HG03196 (cell line): ENCODE measurements around the gene LYPD6B.

ENCODE experiments used
- ATAC-seq: cut with Tn5 transposase; IDR thresholded peaks from one replicate; pipeline ENCODE4 v1.9.1; 2021; ENCODE audit not compliant: unreplicated experiment

The LYPD6B gene

DNA sequence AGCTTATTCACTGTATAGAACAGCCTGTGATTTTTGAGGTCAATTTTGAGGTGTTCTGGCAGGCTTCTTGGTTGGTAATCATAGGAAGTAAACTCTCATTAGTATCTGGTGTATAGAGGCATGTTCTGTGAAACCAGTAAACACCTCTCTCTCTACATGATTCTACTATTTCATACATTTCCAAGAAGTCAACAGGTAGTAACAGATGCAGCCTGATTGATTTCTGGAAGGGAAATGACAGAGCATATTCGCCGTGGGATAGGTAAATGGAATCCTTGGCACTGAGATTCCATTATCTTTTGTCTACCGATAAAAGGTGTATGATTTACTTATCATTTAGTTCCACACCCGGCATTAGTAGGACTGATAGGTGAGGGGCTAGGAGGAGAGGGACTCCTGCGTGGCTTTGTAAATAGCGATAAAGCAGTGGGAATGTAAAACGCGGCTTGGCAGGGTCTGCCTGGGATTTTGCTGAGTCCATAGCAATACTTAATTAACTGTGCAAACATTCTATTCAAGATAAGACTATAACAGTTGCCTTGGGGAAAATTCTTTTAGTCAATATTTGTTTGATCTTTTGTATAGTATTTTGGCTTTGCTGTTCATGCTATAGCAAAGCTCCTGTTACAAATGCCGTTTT lies 32.3 kb downstream of the LYPD6B start:
- no peak for ATAC-seq

DNA sequence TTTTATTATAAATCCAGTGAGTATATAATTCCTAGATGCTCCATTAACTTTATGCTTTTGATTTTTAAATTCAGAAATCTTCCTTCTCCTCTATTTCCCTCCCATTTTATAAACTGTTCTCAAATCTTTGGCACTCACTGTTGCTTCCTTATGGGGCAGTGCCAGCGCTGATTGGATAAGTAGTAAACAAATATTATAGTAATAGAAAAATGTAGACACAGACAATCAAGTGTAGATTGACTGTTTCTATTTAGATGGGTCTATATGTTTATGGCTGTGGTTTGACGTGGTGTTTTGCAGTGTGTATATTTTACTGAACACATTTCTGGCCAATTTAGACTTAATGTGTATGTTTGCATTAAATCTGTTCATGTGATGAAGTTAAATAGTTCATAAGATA lies 36.6 kb downstream of the LYPD6B start:
- ATAC-seq, result no peak

DNA sequence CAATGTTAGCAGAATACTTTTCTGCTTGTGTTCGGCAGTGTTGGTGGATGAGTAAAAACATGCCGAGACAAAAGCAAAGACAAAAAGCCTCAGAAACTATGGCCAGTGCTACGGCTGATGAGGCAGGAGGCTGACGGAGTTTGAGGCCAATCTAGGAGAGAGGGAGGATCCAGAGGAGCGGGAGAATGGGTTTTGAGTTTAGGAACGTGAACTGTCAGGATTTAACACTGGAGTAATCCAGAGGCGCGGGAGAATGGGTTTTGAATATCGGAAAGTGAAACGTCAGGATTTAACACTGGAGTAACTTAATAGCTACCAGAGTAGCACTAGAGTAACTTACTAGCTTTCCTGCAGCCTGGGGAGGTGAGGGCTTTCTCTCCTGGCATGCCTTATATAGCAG lies 37.4 kb downstream of the LYPD6B start:
- ATAC-seq, result no peak

DNA sequence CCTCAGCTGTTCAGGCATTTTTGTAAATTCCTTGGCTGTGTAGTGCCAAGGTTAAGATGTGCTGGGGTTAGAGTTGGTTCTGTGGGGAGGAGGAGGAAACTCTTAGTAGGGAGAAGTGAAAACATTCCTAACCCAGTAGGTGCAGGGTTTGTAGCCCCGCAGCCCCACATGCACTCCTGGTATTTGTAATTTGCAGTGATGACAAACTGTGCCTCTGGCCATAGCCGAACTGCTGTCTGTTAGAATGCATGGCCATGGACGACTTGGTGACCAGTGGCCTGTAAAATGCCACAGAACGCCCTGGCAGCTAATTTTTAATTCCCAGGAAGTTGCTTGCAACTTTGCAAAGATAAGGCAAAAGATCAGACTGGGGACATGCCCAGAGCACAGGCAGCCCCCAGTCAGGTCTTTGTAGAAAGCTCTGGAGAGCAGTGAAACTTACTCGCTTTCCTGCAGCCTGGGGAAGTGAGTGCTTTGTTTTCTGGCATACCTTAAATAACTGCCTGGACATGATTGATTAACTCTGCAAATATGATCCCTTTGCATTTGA lies 38.4 kb downstream of the LYPD6B start:
- ATAC-seq, result no peak

DNA sequence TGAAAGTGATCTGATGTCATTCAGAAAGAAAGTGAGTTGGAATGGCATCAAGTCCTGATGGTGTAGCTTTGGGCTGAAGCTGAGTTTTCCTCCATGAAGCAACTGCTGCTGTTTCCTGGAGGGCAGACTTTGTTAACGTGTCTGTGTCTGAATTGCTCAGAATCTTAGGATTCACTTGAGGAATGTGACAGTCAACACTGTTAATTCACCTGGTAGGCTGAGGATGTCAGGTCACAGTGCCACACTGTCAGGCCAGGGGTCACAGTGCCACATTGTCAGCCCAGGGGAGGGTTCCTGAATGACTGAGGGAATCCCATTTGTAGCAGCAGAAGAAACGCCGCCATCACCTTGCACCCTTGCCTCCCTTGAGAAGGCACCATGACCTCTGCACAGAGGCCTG lies 39.4 kb downstream of the LYPD6B start:
- ATAC-seq, result no peak

- ATAC-seq, result no peak
Observed at GRCh38 chr2:149080099-149080498, 41.6 kb downstream of the LYPD6B start.

DNA sequence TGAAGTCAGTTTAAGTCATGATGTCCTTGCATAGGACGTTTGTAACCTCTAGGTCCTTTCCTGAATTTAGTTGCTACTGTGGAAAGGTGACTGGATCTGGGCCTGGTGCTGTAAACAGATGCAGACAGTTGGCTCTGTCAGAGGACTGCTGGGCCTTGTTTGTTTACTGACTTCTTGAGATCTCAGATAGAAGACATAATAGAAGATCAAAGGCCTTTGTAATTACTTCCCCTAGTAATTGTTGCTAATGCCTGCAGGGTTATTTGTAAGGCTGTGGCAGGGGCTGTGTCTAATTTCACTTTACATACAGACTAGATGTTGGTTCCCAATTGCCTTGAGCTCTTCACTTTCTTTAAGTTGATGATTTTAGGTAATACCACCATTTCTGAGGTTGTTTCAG lies 42.5 kb downstream of the LYPD6B start:
- no peak for ATAC-seq

GRCh38 chr2:149082079-149082478 lies 43.6 kb downstream of the LYPD6B start:
- no peak for ATAC-seq

DNA sequence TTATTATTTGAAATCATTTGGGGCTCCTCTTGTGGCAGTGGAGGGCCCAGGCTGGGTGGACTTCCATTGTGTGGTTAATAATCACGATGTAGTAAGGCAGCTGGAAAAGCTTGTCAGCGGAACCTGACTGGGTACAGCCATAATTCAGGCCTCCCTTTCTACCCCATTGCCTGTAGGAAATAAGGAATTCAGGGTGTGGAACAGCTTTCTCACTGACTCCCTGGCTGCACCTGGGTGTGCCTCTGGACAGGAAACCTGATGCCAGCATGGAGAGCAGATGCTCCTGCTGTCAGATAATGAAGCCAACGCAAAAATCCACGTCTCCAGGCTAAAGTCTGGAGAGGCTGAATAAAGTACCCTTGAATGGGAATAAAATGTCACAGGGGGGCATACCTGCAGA lies 44.2 kb downstream of the LYPD6B start:
- no peak for ATAC-seq

DNA sequence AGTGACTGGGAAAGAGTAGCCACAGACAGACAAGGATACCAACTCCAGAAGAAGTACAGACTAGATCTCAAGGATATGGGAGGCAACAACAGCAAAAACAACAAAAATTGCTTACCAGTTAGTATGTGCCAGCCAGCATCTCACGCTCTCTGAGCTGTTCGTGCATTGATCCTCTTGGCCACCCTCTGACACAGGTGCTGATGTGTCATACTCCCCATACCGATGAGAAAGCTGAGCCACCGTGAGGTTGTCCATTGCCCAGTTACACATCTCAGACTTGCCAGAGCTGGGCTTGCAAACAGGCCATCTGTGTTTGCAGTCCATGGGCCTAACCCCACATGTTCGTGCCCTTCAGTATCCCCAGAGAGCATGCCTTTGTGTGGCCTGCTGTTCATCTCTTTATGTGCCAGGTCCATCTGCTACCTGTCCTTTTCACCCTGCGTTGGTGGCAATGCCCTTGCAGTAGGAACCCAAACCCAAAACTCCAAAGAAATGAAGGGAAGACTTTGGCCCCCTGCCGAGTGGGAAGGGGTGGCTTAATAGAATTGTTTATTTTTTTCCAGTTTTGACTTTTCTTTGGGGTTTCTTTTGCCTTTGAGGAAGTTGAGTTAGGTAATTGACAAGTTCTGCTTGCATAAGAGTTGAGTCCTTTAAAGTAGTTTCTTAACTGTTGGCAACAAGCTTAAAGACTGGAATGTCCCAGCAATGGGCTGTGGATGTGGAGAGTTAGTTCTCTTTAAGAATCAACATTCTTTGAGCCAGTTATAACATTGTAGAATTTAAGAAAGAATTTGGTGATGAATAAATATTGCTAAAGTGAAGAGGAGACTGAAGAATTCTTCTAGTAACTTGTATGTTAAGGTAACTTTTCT lies 46.7 kb downstream of the LYPD6B start:
- no peak for ATAC-seq

DNA sequence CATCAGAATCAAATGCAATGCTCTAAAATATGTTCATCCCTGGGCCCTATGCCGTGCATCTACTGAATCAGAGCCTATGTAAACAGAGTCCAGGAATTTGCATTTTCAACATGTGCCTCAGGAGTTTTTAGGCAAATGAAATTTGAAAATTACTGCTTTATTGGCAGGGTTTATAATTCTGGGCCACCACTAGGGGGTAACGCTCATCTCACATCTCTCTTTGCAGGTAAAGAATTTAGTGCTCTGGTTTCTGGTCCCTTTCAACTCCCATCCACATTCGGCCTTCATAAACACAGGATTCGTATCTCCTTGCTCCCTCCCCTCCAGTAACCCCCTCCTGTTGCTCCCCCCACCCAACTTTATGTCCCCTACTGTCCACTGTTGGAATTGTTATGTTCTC lies 49.3 kb downstream of the LYPD6B start:
- ATAC-seq, result no peak

- no peak for ATAC-seq
Observed at GRCh38 chr2:149089068-149089467, 50.6 kb downstream of the LYPD6B start.

- no peak for ATAC-seq
Observed at GRCh38 chr2:149090706-149091105, 52.2 kb downstream of the LYPD6B start.

DNA sequence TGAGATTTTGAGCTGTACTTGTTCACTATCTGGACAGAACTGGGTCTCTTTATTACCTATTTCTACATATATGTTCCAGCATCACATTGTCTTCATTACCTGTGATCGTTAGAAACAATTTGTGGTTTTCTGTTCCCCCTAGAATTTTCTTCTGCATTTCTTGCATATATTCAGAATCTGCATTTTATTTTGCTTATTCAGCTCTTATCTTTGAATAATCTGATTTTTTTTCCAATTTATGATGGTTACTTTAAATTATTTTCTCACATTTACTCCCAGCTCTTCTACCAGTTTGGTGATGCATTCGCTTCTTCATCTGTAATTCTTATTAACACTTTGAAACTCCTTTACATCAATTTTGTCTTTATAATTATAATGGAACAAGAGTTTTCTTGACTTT lies 55.1 kb downstream of the LYPD6B start:
- no peak for ATAC-seq

- no peak for ATAC-seq
Observed at GRCh38 chr2:149094217-149095015, 55.9 kb downstream of the LYPD6B start.

DNA sequence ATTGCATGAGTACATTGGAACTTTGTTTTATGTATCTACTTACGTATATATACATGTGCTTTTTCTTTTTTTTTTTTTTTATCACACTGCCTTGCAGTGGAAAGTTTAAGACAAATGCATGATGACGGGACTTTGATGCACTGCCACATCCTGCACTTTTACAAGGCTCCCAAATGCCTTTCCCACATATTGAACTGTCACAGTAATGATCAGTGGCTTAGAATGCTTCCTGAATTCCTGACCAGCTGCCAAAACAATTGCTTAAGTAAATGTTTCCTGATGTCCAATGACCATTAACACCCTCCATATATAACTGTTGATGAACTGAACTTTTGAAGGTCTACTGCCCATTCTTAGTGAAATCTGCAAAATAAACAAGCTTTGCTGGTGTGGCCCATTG lies 60.2 kb downstream of the LYPD6B start:
- no peak for ATAC-seq

DNA sequence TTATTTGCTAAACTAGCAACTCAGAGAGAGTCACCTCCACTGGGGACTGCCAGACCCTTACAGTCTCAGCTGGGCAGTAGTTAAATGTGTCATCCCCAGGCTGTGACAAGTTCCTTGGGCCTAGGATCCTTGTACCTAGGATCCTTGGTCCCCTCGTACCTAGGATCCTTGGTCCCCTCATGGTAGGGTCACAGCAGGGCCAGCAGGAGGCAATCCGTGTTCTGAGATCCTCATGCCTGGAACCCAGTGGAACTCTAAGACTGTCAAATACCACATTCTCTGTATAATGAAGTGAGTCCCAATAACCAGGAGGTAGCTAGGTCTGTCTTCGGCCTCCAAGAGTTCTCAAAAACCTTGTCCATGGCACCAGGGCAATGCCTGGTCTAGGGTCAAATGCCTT lies 60.8 kb downstream of the LYPD6B start:
- no peak for ATAC-seq

- no peak for ATAC-seq
Observed at GRCh38 chr2:149100739-149101699, 62.5 kb downstream of the LYPD6B start.

GRCh38 chr2:149101818-149102217 lies 63.3 kb downstream of the LYPD6B start:
- ATAC-seq, result no peak

- ATAC-seq, result no peak
Observed at GRCh38 chr2:149103081-149103620, 64.7 kb downstream of the LYPD6B start.
